ENCODE data around the gene BCL11B. TPM values are rescaled to one million over a fixed set of nuclear protein-coding genes. Genes with fewer than 3 reads are reported as not detected.

BCL11B gene
- total RNA-seq, 1 donor from 2014 or later, result 1.3 TPM

DNA sequence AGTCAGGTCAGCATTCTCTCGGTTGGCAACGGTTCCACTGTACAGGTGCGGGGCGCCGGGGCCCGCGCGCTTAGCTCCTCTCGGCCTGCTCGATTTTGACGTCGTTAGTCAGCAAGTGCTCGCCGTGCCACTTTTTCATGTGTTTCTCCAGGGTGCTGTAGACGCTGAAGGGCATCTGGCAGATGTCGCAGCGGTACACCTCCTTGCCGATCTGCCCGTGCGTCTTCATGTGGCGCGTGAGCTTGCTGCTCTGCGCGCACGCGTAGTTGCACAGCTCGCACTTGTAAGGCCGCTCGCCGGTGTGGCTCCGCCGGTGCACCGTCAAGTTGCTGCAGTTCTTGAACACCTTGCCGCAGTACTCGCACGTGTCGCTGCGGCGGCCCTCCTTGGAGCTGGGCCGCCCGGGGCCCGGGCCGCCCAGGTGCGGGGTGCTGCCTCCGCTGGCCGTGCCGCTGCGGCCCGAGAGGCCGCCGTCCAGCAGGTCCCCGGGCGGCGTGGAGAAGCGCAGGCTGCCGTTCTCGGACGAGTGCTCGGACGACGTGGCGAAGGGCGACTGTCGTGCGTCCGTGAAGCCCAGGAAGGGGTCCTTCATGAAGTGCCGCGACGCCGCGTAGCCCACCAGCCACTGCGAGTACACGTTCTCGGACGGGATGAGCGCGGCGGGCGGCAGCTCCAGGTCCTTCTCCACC lies 97.8 kb downstream of the BCL11B start:
- DNase-seq (ENCODE audit: low spot score), result no peak
- no peak overlapping the region for H3K4me3 ChIP-seq
- H3K9ac ChIP-seq, result no peak overlapping the region

DNA sequence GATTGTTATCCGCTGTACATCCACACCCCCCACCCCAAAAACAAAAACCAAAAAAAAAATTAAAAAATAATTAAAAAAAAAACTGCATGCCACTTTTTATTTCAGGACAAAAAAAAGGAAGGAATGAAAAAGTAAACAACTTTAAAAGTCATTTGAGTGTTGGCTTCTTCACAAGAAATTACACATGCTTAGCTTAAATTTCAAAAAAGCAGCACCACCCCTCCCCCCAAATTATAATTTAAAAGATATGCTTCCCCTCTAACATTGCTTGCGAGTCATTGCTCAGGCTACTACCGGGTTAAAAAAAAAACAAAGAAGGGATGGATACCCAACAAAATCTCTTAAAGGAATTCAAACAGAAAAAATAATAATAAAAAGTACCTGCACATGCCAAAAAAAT lies 98.5 kb downstream of the BCL11B start:
- no peak for DNase-seq (ENCODE audit: low spot score)
- no peak overlapping the region for H3K27ac ChIP-seq
- no peaks in the 10 kb centered on the region for H3K36me3 Mint-ChIP-seq
- no peaks in the 10 kb centered on the region for H3K79me2 ChIP-seq (ENCODE audit: low read depth)
- no peaks in the 10 kb centered on the region for H3K27me3 Mint-ChIP-seq (ENCODE audit: insufficient read depth, low read depth)
- no peak overlapping the region for H3K27ac Mint-ChIP-seq
- H2AFZ ChIP-seq (replicated peaks), result no peak overlapping the region
- H3K4me3 ChIP-seq, result no peak overlapping the region
- H3K9me3 ChIP-seq (ENCODE audit: low read depth), result no peaks in the 10 kb centered on the region
- no peak overlapping the region for H3K4me2 ChIP-seq
- peaks cover 6% of the 10 kb centered on the region for H3K4me1 ChIP-seq
- no peak overlapping the region for H3K9ac ChIP-seq
- no peaks in the 10 kb centered on the region for H3K36me3 ChIP-seq
- no peaks in the 10 kb centered on the region for H3F3A ChIP-seq (ENCODE audit: low read depth)
- H3K9me3 Mint-ChIP-seq, result no peaks in the 10 kb centered on the region
- H3K4me3 Mint-ChIP-seq, result no peak overlapping the region
- no peaks in the 10 kb centered on the region for H4K20me1 ChIP-seq (ENCODE audit: low read depth)
- H3K4me1 Mint-ChIP-seq, result peaks cover 3% of the 10 kb centered on the region
- TF ChIP-seq EZH2 (IDR thresholded peaks at IDR 0.05), result no peak
- TF ChIP-seq, protein P1, sequence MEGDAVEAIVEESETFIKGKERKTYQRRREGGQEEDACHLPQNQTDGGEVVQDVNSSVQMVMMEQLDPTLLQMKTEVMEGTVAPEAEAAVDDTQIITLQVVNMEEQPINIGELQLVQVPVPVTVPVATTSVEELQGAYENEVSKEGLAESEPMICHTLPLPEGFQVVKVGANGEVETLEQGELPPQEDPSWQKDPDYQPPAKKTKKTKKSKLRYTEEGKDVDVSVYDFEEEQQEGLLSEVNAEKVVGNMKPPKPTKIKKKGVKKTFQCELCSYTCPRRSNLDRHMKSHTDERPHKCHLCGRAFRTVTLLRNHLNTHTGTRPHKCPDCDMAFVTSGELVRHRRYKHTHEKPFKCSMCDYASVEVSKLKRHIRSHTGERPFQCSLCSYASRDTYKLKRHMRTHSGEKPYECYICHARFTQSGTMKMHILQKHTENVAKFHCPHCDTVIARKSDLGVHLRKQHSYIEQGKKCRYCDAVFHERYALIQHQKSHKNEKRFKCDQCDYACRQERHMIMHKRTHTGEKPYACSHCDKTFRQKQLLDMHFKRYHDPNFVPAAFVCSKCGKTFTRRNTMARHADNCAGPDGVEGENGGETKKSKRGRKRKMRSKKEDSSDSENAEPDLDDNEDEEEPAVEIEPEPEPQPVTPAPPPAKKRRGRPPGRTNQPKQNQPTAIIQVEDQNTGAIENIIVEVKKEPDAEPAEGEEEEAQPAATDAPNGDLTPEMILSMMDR (IDR thresholded peaks at IDR 0.05), result no peak
- no peak for TF ChIP-seq EZH2phosphoT487 (IDR thresholded peaks at IDR 0.05)
- H3K27me3 ChIP-seq, result no peaks in the 10 kb centered on the region

More for the DNA sequence above, 97.8 kb downstream of the BCL11B start:
- Mint-ChIP-seq H3K4me1 (peaks cover 7% of the 10 kb centered on the region), H3K4me3 (no peak overlapping the region), H3K27ac (no peak overlapping the region), H3K9me3 (no peaks in the 10 kb centered on the region), H3K36me3 (no peaks in the 10 kb centered on the region), H3K27me3 (ENCODE audit: insufficient read depth, low read depth) (no peaks in the 10 kb centered on the region)
- no peak overlapping the region for H3K27ac ChIP-seq
- H3K79me2 ChIP-seq (ENCODE audit: low read depth), result no peaks in the 10 kb centered on the region
- H3K27me3 ChIP-seq, result no peaks in the 10 kb centered on the region
- H3K4me2 ChIP-seq, result no peak overlapping the region
- H3K36me3 ChIP-seq, result no peaks in the 10 kb centered on the region
- no peak overlapping the region for H2AFZ ChIP-seq (replicated peaks)
- H3F3A ChIP-seq (ENCODE audit: low read depth), result no peaks in the 10 kb centered on the region
- H4K20me1 ChIP-seq (ENCODE audit: low read depth), result no peaks in the 10 kb centered on the region
- H3K4me1 ChIP-seq, result peaks cover 6% of the 10 kb centered on the region
- no peaks in the 10 kb centered on the region for H3K9me3 ChIP-seq (ENCODE audit: low read depth)
- no peak for TF ChIP-seq EZH2 (IDR thresholded peaks at IDR 0.05)
- TF ChIP-seq, protein P1 (IDR thresholded peaks at IDR 0.05), result no peak
- no peak for TF ChIP-seq EZH2phosphoT487 (IDR thresholded peaks at IDR 0.05)

DNA sequence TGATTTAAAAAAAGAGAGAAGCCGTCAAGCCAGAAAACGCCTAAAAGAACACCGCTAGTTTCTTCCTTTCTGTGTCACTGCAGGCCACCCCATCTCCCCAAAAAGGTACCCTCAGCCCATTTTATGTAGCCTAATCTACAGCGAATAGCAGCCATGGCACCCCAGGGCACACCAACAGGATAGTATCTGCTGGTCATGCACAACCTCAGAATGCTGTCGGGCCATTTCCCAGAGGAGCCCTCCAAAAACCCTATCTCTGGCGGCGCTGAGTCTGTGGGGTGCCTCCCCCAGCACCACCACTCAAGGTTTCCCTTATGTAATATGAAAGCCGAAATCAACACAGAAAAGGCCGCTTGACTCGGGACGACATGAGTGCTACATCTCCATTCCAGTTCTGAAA lies 98.9 kb downstream of the BCL11B start:
- H2AFZ ChIP-seq (replicated peaks), result no peak overlapping the region
- no peak overlapping the region for H3K27ac ChIP-seq
- H3K4me3 Mint-ChIP-seq, result no peak overlapping the region
- no peak for DNase-seq (ENCODE audit: low spot score)
- H3K27ac Mint-ChIP-seq, result no peak overlapping the region
- no peaks in the 10 kb centered on the region for H3K36me3 Mint-ChIP-seq
- peaks cover 3% of the 10 kb centered on the region for H3K4me1 Mint-ChIP-seq
- H3K9ac ChIP-seq, result no peak overlapping the region
- no peaks in the 10 kb centered on the region for H3K27me3 Mint-ChIP-seq (ENCODE audit: insufficient read depth, low read depth)
- H3K9me3 ChIP-seq (ENCODE audit: low read depth), result no peaks in the 10 kb centered on the region
- H3K4me3 ChIP-seq, result no peak overlapping the region
- H4K20me1 ChIP-seq (ENCODE audit: low read depth), result no peaks in the 10 kb centered on the region
- H3K9me3 Mint-ChIP-seq, result no peaks in the 10 kb centered on the region
- no peaks in the 10 kb centered on the region for H3K27me3 ChIP-seq
- no peak overlapping the region for H3K4me2 ChIP-seq
- H3K36me3 ChIP-seq, result no peaks in the 10 kb centered on the region
- H3F3A ChIP-seq (ENCODE audit: low read depth), result no peaks in the 10 kb centered on the region
- no peaks in the 10 kb centered on the region for H3K79me2 ChIP-seq (ENCODE audit: low read depth)
- peaks cover 6% of the 10 kb centered on the region for H3K4me1 ChIP-seq
- TF ChIP-seq EZH2phosphoT487 (IDR thresholded peaks at IDR 0.05), result no peak
- TF ChIP-seq EZH2 (IDR thresholded peaks at IDR 0.05), result no peak
- TF ChIP-seq, protein P1 (IDR thresholded peaks at IDR 0.05), result no peak

Data from neural progenitor cell (in vitro differentiated cells).